Amniotic epithelial cell (primary cell): ENCODE measurements around the gene ENPEP.
"Not testable (repeated sequence)": the region's sequence is repeated elsewhere in the genome, so short reads cannot be mapped to it uniquely, and the experiment has no call there.

ENCODE experiments used
- DNase-seq: peaks from one replicate; pipeline ENCODE4 v3.0.0-alpha.2; 2010; ENCODE audit warnings: low read depth

The ENPEP gene, protein sequence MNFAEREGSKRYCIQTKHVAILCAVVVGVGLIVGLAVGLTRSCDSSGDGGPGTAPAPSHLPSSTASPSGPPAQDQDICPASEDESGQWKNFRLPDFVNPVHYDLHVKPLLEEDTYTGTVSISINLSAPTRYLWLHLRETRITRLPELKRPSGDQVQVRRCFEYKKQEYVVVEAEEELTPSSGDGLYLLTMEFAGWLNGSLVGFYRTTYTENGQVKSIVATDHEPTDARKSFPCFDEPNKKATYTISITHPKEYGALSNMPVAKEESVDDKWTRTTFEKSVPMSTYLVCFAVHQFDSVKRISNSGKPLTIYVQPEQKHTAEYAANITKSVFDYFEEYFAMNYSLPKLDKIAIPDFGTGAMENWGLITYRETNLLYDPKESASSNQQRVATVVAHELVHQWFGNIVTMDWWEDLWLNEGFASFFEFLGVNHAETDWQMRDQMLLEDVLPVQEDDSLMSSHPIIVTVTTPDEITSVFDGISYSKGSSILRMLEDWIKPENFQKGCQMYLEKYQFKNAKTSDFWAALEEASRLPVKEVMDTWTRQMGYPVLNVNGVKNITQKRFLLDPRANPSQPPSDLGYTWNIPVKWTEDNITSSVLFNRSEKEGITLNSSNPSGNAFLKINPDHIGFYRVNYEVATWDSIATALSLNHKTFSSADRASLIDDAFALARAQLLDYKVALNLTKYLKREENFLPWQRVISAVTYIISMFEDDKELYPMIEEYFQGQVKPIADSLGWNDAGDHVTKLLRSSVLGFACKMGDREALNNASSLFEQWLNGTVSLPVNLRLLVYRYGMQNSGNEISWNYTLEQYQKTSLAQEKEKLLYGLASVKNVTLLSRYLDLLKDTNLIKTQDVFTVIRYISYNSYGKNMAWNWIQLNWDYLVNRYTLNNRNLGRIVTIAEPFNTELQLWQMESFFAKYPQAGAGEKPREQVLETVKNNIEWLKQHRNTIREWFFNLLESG

DNA sequence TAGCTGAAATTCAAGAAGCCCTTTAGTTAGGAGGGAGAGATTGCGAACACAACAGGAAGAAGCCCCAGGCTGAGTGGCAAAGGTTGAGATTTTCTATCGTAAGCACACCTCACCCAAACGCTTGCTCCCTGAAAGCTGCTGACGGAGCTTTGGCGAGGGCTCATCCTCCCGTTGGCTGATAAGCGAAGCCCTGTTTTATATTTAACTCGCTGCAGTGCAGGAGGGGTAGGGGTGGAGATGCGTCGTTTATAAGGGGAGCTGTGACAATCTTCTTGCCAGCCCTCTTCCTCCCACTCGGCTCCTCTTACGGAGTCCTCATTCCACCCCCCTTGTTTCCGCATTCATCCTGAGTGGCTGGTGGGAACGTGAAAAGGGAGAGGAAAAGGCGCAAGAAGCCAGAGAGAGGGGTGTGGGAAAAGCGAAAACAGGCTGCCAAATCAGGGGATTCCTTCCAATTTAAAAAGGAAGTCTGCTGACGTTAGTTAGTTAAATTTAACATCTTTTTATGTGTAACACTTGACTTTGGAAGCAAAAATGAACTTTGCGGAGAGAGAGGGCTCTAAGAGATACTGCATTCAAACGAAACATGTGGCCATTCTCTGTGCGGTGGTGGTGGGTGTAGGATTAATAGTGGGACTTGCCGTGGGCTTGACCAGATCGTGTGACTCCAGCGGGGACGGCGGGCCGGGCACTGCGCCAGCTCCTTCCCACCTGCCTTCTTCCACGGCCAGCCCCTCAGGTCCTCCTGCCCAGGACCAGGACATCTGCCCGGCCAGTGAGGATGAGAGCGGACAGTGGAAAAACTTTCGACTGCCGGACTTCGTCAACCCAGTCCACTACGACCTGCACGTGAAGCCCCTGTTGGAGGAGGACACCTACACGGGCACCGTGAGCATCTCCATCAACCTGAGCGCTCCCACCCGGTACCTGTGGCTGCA is at the start of gene ENPEP:
Gene ENPEP, plus strand, starts transcription at position 275 of the 938 bp plus-strand sequence. Its CDS starts 260 bp downstream, at position 535.
- DNase-seq: no peak

DNA sequence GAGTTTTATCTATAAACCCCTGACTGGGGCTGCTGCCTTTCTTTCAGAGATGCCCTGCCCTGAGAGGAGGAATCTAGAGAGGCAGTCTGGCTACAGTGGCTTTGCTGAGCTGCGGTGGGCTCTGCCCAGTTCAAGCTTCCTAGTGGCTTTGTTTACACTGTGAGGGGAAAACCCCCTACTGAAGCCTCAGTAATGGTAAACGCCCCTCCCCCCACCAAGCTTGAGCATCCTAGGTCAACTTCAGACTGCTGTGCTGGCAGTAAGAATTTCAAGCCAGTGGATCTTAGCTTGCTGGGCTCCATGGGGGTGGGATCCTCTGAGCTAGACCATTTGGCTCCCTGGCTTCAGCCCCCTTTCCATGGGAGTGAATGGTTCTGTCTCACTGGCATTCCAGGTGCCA is 44.1 kb upstream of the ENPEP start:
- not testable (repeated sequence) for DNase-seq

- DNase-seq: not testable (repeated sequence)
These were observed 38.7 kb upstream of the ENPEP start for GRCh38 chr4:110437292-110437691.

DNA sequence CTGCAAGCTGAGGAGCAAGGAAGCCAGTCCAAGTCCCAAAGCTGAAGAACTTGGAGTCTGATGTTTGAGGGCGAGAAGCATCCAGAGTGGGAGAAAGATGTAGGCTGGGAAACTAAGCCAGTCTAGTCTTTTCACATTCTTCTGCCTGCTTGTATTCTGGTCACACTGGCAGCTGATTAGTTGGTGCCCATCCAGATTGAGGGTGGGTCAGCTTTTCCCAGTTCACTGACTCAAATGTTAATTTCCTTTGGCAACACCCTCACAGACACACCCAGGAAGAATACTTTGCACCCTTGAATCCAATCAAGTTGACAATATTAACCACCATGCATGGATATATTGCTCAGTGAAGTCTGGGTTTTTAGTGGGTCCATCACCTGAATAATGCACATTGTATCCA is 36.7 kb upstream of the ENPEP start:
- not testable (repeated sequence) for DNase-seq

- no peak for DNase-seq
These were observed 33.6 kb upstream of the ENPEP start for GRCh38 chr4:110442309-110442708.

GRCh38 chr4:110442788-110443187 is 33.2 kb upstream of the ENPEP start:
- no peak for DNase-seq

- DNase-seq: no peak
These were observed 26.0 kb upstream of the ENPEP start for GRCh38 chr4:110449947-110450346.

DNA sequence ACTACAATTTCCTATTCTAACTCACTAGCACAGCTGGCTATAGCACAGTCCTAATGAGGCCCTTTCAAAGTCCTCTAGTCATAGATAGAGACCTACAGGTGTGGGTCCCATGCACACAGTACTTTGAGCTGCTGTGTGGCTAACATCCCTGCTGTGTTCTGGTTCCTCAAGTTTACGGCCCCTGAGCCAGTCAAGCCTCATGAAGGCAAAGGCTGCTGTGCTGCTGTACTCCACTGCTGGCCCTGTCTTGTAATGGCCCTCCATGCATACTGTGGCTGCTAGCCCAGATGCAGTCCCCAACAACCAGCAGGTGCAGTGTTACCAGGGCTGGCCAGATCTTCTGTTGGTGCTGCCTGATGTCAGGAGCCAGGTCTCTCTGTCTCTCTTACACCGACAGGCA is 23.4 kb upstream of the ENPEP start:
- no peak for DNase-seq

DNA sequence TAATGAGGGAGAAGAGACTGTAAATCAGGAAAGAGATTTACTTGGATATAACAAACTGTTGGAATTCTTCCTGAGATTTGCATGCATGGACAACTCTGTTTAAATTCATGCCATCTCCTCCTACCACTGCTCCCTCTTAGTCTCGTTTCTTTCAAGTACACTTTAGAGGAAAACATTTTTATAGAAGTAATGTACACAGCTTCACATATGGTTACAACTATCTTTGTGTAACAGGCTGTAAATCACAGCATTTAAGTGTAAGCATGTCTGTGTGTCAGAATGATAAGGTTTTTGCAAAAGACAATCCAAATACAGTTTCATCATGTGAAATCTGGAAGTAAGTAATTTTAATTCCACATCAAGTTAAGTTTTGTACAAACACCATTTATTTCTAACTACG is 21.5 kb upstream of the ENPEP start:
- DNase-seq: no peak

- DNase-seq: no peak
These were observed 17.3 kb upstream of the ENPEP start for GRCh38 chr4:110458494-110459266.

DNA sequence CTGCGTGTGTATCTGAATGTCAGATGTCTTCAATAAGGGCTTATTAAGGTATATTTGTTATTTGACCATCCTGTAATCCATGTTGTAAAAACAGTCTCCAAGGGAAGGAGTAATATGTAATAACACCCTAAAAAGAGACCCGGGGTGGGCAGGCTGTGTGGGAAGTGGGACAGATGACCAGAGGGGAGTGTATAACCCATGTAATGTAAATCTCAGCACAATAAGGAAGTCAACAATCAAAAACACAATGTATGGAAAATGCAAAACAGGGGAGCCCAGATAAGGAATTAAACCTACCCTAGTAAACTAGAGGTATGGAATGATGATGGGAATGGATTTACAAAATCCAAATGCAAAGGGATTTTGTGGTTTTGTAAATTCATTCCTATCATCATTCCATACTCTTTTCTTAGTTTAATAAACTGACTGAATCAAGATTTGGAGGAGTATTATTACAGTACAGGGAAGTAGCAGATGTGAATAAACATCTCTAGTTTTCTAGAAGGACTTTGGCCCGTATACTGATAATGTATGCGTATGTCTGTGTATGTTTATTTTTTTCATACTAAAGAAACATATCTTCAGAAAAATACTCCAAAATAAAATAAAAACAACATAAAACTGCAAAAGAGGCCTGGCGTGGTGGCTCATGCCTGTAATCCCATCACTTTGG is 15.7 kb upstream of the ENPEP start:
- no peak for DNase-seq

GRCh38 chr4:110467400-110467799 is 8.6 kb upstream of the ENPEP start:
- no peak for DNase-seq

DNA sequence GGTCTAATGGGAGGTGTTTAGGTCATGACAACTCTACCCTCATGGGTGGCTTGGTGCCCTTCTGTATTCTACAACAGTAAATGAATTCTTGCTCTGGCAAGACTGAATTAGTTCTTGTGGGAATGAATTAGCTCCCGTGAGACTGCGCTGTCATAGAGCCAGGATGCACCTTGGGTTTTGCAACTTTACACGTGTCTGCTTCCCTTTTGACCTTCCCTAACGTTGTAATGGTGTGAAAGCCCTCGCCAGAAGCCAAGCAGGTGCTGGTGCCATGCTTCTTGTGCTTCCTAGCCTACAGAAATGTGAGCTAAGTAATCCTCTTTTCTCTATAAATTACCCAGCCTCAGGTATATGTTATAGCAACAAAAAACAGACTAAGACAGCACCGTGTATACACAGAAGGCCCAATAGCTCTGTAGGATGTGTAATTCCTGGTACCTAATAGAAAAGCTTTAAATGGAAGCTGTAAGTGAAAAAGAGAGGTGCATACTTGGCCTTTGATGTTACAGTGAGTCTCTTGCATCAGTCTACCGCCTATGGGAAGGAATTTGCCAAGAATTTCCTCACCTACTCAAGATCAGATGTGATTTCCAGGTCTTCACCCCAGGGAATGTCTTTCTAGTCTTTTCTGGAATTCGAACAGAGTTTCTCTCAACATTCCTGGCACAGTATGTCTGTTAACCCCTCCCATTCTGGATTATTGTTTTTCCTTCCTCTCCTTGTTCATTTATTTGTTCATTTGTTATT is 3.2 kb upstream of the ENPEP start:
- DNase-seq: no peak

DNA sequence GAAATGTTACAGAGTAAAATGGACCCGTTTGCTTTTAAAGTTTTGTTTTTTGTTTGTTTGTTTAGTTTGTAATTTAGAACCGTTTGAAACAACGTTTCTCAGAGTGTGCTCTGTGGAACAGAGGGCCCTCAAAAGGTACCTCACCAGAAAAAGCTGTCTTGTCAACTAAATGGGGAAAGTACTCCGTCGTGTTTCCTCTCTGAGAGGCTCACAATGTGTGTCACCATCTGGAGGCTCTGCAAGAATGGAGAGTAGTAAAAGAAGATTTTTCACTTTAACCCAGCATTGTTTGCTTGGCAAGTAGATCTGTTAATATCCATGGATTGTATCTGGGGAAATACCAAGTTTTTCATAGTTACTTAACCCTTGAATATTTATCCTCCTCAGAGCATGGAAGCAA is 1.5 kb upstream of the ENPEP start:
- DNase-seq: no peak

- DNase-seq: not testable (repeated sequence)
These were observed 875 bp upstream of the ENPEP start for GRCh38 chr4:110475080-110475479.

- DNase-seq: no peak
These were observed 1.9 kb downstream of the ENPEP start for GRCh38 chr4:110477836-110478235.

GRCh38 chr4:110480031-110480549 is 4.1 kb downstream of the ENPEP start:
- peak; percentile 84 for DNase-seq

DNA sequence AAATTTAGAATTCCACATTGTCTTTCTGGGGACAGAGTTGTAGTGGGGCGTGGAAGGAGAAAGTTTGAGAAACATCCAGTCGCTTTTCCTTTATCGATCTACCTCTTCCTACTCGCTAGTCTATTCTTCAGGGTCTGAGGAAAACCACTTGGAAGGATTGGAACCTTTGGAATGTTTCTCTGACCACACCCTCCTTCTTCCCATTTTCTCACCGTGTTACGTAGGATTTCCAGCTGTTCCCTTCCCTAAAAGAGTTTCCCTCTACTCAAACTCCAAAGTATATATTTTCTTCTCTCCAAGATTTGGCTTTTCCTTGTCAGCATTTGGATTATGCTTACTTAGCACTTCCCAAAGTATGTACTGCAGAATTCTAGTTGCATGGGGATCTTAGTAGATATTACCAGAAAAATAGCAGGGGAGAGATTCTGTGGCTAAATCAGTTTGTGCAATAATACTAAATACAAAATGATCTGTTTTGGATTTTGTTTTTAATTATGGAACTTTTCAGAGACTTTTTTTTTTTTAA is 4.9 kb downstream of the ENPEP start:
- no peak for DNase-seq

DNA sequence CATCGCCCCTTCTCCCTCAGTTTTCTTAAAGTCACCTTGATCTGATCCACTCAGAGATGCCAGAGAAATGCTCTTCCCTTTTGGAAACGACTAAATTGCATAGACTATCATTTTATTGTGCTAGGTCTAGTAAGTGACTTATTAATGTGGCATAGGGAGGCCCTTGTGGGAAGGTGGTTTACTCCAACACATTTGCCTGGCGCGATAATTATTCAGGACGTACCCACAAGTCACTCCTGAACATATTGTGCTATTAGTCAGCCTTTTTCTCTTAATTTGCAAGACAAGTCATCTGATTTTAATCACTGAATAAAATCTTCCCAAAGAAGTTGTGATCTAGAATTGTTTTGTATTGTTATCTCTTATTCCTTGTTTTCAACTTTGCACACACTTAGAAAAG is 7.6 kb downstream of the ENPEP start:
- DNase-seq: peak; percentile 53
